Osteocyte (in vitro differentiated cells): Measurements from ENCODE around the gene OR4D2. TPM values are rescaled to one million over a fixed set of nuclear protein-coding genes. Genes with fewer than 3 reads are reported as not detected.

Experiments
- DNase-seq: peaks from one replicate; pipeline ENCODE4 v3.0.0; 2021; ENCODE audit warnings: mixed read lengths; ENCODE audit not compliant: unreplicated experiment; ENCODE audit errors: extremely low spot score
- H3K27ac Mint-ChIP-seq: one replicate; pipeline ENCODE4 v1.8.0; 2021; ENCODE audit warnings: mild to moderate bottlenecking, mixed read lengths; ENCODE audit not compliant: unreplicated experiment
- H3K27me3 Mint-ChIP-seq: one replicate; pipeline ENCODE4 v1.8.0; 2021; ENCODE audit warnings: mixed read lengths; ENCODE audit not compliant: unreplicated experiment
- H3K36me3 Mint-ChIP-seq: one replicate; pipeline ENCODE4 v1.8.0; 2021; ENCODE audit warnings: mixed read lengths; ENCODE audit not compliant: unreplicated experiment
- H3K4me1 Mint-ChIP-seq: one replicate; pipeline ENCODE4 v1.8.0; 2021; ENCODE audit warnings: mixed read lengths; ENCODE audit not compliant: unreplicated experiment
- H3K4me3 Mint-ChIP-seq: one replicate; pipeline ENCODE4 v1.8.0; 2021; ENCODE audit warnings: mild to moderate bottlenecking, moderate library complexity, mixed read lengths; ENCODE audit not compliant: unreplicated experiment
- H3K9me3 Mint-ChIP-seq: one replicate; pipeline ENCODE4 v1.8.0; 2021; ENCODE audit warnings: mixed read lengths; ENCODE audit not compliant: unreplicated experiment
- CTCF ChIP-seq: fragments of 200-600 bp; sonication (generic); IDR thresholded peaks from 2 replicates; pipeline ENCODE4 v1.5.0; 2021; ENCODE audit warnings: antibody characterized with exemption, mild to moderate bottlenecking, moderate library complexity
- total RNA-seq: library from RNA; stranded (reverse); gene quantifications from 2 replicates; pipeline ENCODE4 v1.2.1, GENCODE V29; 2021

Gene OR4D2
- total RNA-seq, 1 donor from 2014 or later, result not detected

DNA sequence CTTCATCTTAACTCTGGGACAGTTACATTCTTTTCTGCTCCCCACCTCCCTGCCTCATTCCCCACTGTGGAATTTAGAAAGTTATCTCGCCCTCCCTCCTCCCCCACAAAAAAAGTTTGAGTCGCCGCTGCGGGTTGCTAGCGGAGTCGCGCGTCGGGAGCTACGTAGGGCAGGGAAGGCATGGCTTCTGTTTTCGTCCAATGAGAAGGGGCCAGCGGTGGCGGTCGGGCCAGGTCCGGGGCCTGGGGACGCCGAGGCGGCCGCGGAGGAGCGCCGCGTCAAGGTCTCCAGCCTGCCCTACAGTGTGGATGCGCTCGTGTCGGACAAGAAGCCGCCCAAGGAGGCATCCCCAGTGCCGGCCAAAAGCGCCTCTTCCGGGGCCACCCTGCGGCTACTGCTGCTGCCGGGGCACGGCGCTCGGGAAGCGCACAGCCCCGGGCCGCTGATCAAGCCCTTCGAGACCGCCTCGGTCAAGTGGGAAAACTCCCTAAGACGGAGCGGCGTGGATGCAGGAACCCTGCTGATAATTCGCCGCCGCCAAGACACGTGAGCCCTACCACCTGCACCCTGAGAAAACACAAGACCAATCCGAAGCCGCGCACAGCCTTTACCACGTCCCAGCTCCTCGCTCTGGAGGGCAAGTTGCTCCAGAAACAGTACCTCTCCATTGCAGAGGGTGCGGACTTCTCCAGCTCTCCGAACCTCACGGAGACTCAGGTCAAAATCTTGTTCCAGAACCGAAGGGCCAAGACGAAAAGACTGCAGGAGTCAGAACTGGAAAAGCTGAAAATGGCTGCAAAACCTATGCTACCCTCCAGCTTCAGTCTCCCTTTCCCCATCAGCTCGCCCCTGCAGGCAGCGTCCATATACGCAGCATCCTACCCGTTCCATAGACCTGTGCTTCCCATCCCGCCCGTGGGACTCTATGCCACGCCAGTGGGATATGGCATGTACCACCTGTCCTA is 9.7 kb upstream of the OR4D2 start:
- H3K4me1 Mint-ChIP-seq, result peaks cover 8% of the 10 kb centered on the region
- H3K27ac Mint-ChIP-seq, result no peak overlapping the region
- no peak for DNase-seq
- TF ChIP-seq CTCF, result no peak
- H3K4me3 Mint-ChIP-seq, result peak overlapping the region; percentile 53
- H3K9me3 Mint-ChIP-seq, result no peaks in the 10 kb centered on the region
- no peaks in the 10 kb centered on the region for H3K36me3 Mint-ChIP-seq
- peaks cover 88% of the 10 kb centered on the region for H3K27me3 Mint-ChIP-seq

GRCh38 chr17:58158181-58158580 is 8.6 kb upstream of the OR4D2 start:
- no peak for DNase-seq
- H3K27me3 Mint-ChIP-seq, result peaks cover 83% of the 10 kb centered on the region
- no peaks in the 10 kb centered on the region for H3K36me3 Mint-ChIP-seq
- H3K4me1 Mint-ChIP-seq, result peaks cover 8% of the 10 kb centered on the region
- no peak overlapping the region for H3K4me3 Mint-ChIP-seq
- no peaks in the 10 kb centered on the region for H3K9me3 Mint-ChIP-seq
- H3K27ac Mint-ChIP-seq, result no peak overlapping the region
- no peak for TF ChIP-seq CTCF

DNA sequence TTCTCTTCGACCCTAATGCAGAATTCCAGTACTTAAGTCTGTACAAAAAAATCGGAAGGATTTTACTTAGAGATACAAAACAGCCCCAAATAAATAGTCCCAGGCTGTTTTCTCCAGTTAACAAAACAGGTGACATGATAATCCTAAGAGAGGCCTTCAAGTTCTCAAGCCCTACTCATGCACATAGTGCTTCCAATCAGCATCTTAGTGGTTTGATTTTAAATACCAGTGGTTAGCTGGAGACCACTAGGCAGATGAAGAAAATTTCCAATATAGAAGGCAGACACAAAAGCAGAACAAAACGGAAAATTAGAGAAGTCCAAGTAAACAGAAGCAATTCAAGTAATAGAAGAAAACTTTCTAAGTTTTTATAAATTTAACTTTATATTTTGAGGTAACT is 5.2 kb upstream of the OR4D2 start:
- no peak for DNase-seq
- Mint-ChIP-seq H3K27me3 (peaks cover 67% of the 10 kb centered on the region), H3K27ac (no peak overlapping the region), H3K4me1 (peaks cover 8% of the 10 kb centered on the region), H3K9me3 (no peaks in the 10 kb centered on the region), H3K36me3 (no peaks in the 10 kb centered on the region), H3K4me3 (no peak overlapping the region)
- no peak for TF ChIP-seq CTCF

- Mint-ChIP-seq H3K36me3 (no peaks in the 10 kb centered on the region), H3K27me3 (peaks cover 52% of the 10 kb centered on the region), H3K9me3 (no peaks in the 10 kb centered on the region), H3K4me3 (no peak overlapping the region), H3K27ac (no peak overlapping the region), H3K4me1 (no peaks in the 10 kb centered on the region)
- DNase-seq, result no peak
- no peak for TF ChIP-seq CTCF
These were observed 801 bp upstream of the OR4D2 start for GRCh38 chr17:58165981-58166380.

- Mint-ChIP-seq H3K27ac (no peak overlapping the region), H3K4me1 (no peaks in the 10 kb centered on the region), H3K27me3 (peaks cover 32% of the 10 kb centered on the region), H3K36me3 (no peaks in the 10 kb centered on the region), H3K9me3 (no peaks in the 10 kb centered on the region), H3K4me3 (no peak overlapping the region)
- TF ChIP-seq CTCF, result no peak
- DNase-seq, result no peak
These were observed 3.8 kb downstream of the OR4D2 start for GRCh38 chr17:58170622-58171021.
